ENCODE measurements around the gene IL1A. TPM values are rescaled to one million over a fixed set of nuclear protein-coding genes. Genes with fewer than 3 reads are reported as not detected.

IL1A gene
- total RNA-seq, 2 donors from 2014 or later, result 0.73 to 1.0 TPM

GRCh38 chr2:112726487-112727190 is 57.7 kb downstream of the IL1A start:
- no peak overlapping the region for H3K27ac Mint-ChIP-seq
- no peaks in the 10 kb centered on the region for H3K36me3 ChIP-seq (ENCODE audit: control insufficient read depth, insufficient read depth, low read length)
- H3K9me3 ChIP-seq (ENCODE audit: control insufficient read depth, low read length), result no peaks in the 10 kb centered on the region
- no peak overlapping the region for H3K4me3 Mint-ChIP-seq
- peak; percentile 98 for DNase-seq
- peaks cover 9% of the 10 kb centered on the region for H3K4me1 ChIP-seq (ENCODE audit: control insufficient read depth, insufficient read depth, low read length)
- H3K9me3 Mint-ChIP-seq, result no peaks in the 10 kb centered on the region
- WGBS, 2 experiments (ENCODE audit: insufficient coverage in 1 of 2, insufficient read length in 1 of 2), result 23 to 39% methylated on average over 7 to 19 of the region's 19 CpGs
- H3K4me3 ChIP-seq (ENCODE audit: low read length), result no peak overlapping the region
- H3K27me3 ChIP-seq (ENCODE audit: control insufficient read depth, insufficient read depth, low read length, poor library complexity, severe bottlenecking), result no peaks in the 10 kb centered on the region
- H3K36me3 Mint-ChIP-seq (ENCODE audit: low read depth), result no peaks in the 10 kb centered on the region
- TF ChIP-seq CTCF (conservative IDR thresholded peaks at IDR 0.05), result peak; percentile 98
- no peak overlapping the region for H3K9ac ChIP-seq (ENCODE audit: extremely low read depth, low read length, poor library complexity, severe bottlenecking)
- no peak overlapping the region for H3K27ac ChIP-seq (ENCODE audit: low read depth, low read length)
- H3K4me1 Mint-ChIP-seq, result peaks cover 21% of the 10 kb centered on the region
- H3K27me3 Mint-ChIP-seq (ENCODE audit: insufficient read depth), result no peaks in the 10 kb centered on the region

- H3K27me3 Mint-ChIP-seq (ENCODE audit: insufficient read depth), result no peaks in the 10 kb centered on the region
- H3K4me1 Mint-ChIP-seq, result peaks cover 17% of the 10 kb centered on the region
- no peaks in the 10 kb centered on the region for H3K36me3 ChIP-seq (ENCODE audit: control insufficient read depth, insufficient read depth, low read length)
- no peak for TF ChIP-seq CTCF (conservative IDR thresholded peaks at IDR 0.05)
- H3K27ac Mint-ChIP-seq, result peak overlapping the region; percentile 61
- no peak overlapping the region for H3K27ac ChIP-seq (ENCODE audit: low read depth, low read length)
- no peaks in the 10 kb centered on the region for H3K36me3 Mint-ChIP-seq (ENCODE audit: low read depth)
- no peak overlapping the region for H3K4me3 ChIP-seq (ENCODE audit: low read length)
- WGBS, 2 experiments (ENCODE audit: insufficient coverage in 1 of 2, insufficient read length in 1 of 2), result 92 to 94% methylated on average over 6 to 15 of the region's 15 CpGs
- DNase-seq, result peak; percentile 70
- H3K9ac ChIP-seq (ENCODE audit: extremely low read depth, low read length, poor library complexity, severe bottlenecking), result no peak overlapping the region
- H3K9me3 Mint-ChIP-seq, result no peaks in the 10 kb centered on the region
- no peaks in the 10 kb centered on the region for H3K9me3 ChIP-seq (ENCODE audit: control insufficient read depth, low read length)
- H3K27me3 ChIP-seq (ENCODE audit: control insufficient read depth, insufficient read depth, low read length, poor library complexity, severe bottlenecking), result no peaks in the 10 kb centered on the region
- H3K4me1 ChIP-seq (ENCODE audit: control insufficient read depth, insufficient read depth, low read length), result peaks cover 9% of the 10 kb centered on the region
- H3K4me3 Mint-ChIP-seq, result no peak overlapping the region
Measured at GRCh38 chr2:112725545-112726457, 58.5 kb downstream of the IL1A start.

- WGBS, 2 experiments (ENCODE audit: insufficient coverage in 1 of 2, insufficient read length in 1 of 2), result 83 to 95% methylated on average over 13 to 21 of the region's 21 CpGs
- Mint-ChIP-seq H3K36me3 (ENCODE audit: low read depth) (no peaks in the 10 kb centered on the region), H3K4me1 (peaks cover 14% of the 10 kb centered on the region), H3K27me3 (ENCODE audit: insufficient read depth) (no peaks in the 10 kb centered on the region), H3K9me3 (no peaks in the 10 kb centered on the region), H3K4me3 (no peak overlapping the region), H3K27ac (peak overlapping the region; percentile 35)
- Histone ChIP-seq H3K27me3 (ENCODE audit: control insufficient read depth, insufficient read depth, low read length, poor library complexity, severe bottlenecking) (no peaks in the 10 kb centered on the region), H3K27ac (ENCODE audit: low read depth, low read length) (no peak overlapping the region), H3K36me3 (ENCODE audit: control insufficient read depth, insufficient read depth, low read length) (no peaks in the 10 kb centered on the region), H3K4me1 (ENCODE audit: control insufficient read depth, insufficient read depth, low read length) (peaks cover 9% of the 10 kb centered on the region), H3K4me3 (ENCODE audit: low read length) (no peak overlapping the region), H3K9me3 (ENCODE audit: control insufficient read depth, low read length) (no peaks in the 10 kb centered on the region), H3K9ac (ENCODE audit: extremely low read depth, low read length, poor library complexity, severe bottlenecking) (no peak overlapping the region)
- DNase-seq, result peak; percentile 83
- TF ChIP-seq CTCF (conservative IDR thresholded peaks at IDR 0.05), result peak; percentile 69
Measured at GRCh38 chr2:112724591-112725525, 59.4 kb downstream of the IL1A start.

All from endodermal cell (in vitro differentiated cells).